ENCODE results near the gene CCDC30.

DNA sequence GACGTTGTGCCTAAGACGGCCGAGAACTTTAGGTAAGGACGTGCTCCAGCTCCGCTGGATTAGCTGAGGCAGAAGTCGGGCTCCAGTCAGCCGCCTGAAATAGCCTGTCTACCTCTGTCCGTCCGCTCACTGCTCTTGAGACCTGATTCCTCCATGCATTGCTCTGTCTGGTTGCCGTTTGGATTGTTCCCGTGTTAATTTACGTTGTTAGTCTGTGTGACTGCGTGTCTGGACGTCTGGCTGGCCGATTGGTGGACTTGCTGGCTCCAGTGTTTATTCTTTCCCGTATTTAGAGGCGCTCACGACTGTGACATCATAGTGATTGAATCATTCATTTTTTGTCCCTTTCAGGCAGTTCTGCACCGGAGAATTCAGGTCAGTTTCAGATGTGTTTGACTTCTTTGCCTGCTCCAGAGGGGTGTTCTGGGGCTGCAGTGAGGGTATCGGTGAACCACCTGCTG, 195.8 kb downstream of the CCDC30 start:
- TF ChIP-seq, protein P1, sequence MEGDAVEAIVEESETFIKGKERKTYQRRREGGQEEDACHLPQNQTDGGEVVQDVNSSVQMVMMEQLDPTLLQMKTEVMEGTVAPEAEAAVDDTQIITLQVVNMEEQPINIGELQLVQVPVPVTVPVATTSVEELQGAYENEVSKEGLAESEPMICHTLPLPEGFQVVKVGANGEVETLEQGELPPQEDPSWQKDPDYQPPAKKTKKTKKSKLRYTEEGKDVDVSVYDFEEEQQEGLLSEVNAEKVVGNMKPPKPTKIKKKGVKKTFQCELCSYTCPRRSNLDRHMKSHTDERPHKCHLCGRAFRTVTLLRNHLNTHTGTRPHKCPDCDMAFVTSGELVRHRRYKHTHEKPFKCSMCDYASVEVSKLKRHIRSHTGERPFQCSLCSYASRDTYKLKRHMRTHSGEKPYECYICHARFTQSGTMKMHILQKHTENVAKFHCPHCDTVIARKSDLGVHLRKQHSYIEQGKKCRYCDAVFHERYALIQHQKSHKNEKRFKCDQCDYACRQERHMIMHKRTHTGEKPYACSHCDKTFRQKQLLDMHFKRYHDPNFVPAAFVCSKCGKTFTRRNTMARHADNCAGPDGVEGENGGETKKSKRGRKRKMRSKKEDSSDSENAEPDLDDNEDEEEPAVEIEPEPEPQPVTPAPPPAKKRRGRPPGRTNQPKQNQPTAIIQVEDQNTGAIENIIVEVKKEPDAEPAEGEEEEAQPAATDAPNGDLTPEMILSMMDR (IDR thresholded peaks at IDR 0.05): no peak
- no peak for TF ChIP-seq POLR2AphosphoS5 (IDR thresholded peaks at IDR 0.05)
- TF ChIP-seq EP300 (IDR thresholded peaks at IDR 0.05): no peak
